Nephron progenitor cell (in vitro differentiated cells): ENCODE results near the gene C9.

Experiments
- DNase-seq: peaks from one replicate; pipeline ENCODE4 v3.0.0; 2021
- H3K27ac Mint-ChIP-seq: 2 replicates; pipeline ENCODE4 v1.8.0; 2021; ENCODE audit warnings: mild to moderate bottlenecking, moderate library complexity, mixed read lengths
- H3K27me3 Mint-ChIP-seq: 2 replicates; pipeline ENCODE4 v1.8.0; 2021; ENCODE audit warnings: mild to moderate bottlenecking, low read depth, mixed read lengths; ENCODE audit not compliant: poor library complexity
- H3K36me3 Mint-ChIP-seq: 2 replicates; pipeline ENCODE4 v1.8.0; 2021; ENCODE audit warnings: low read depth, mixed read lengths
- H3K4me1 Mint-ChIP-seq: 2 replicates; pipeline ENCODE4 v1.8.0; 2021; ENCODE audit warnings: mixed read lengths
- H3K4me3 Mint-ChIP-seq: 2 replicates; pipeline ENCODE4 v1.8.0; 2021; ENCODE audit warnings: mild to moderate bottlenecking, moderate library complexity, mixed read lengths
- H3K9me3 Mint-ChIP-seq: 2 replicates; pipeline ENCODE4 v1.8.0; 2021; ENCODE audit warnings: mild to moderate bottlenecking, moderate library complexity, mixed read lengths
- CTCF ChIP-seq: fragments of 200-600 bp; sonication (generic); IDR thresholded peaks from 2 replicates; pipeline ENCODE4 v1.5.0; 2021; ENCODE audit warnings: antibody characterized with exemption

The C9 gene

GRCh38 chr5:39370555-39371366, 6.5 kb upstream of the C9 start:
- Mint-ChIP-seq H3K36me3 (peaks cover 28% of the 10 kb centered on the region), H3K4me1 (no peaks in the 10 kb centered on the region), H3K27ac (no peak overlapping the region), H3K4me3 (no peak overlapping the region), H3K9me3 (no peaks in the 10 kb centered on the region), H3K27me3 (no peaks in the 10 kb centered on the region)
- TF ChIP-seq CTCF, result no peak
- DNase-seq, result no peak

GRCh38 chr5:39369123-39369815, 5.0 kb upstream of the C9 start:
- no peak for TF ChIP-seq CTCF
- no peak for DNase-seq
- Mint-ChIP-seq H3K9me3 (no peaks in the 10 kb centered on the region), H3K4me3 (no peak overlapping the region), H3K4me1 (no peaks in the 10 kb centered on the region), H3K36me3 (peaks cover 24% of the 10 kb centered on the region), H3K27ac (no peak overlapping the region), H3K27me3 (no peaks in the 10 kb centered on the region)

GRCh38 chr5:39368116-39368515, 3.8 kb upstream of the C9 start:
- no peak for DNase-seq
- Mint-ChIP-seq H3K27ac (no peak overlapping the region), H3K27me3 (no peaks in the 10 kb centered on the region), H3K36me3 (peaks cover 13% of the 10 kb centered on the region), H3K9me3 (no peaks in the 10 kb centered on the region), H3K4me3 (no peak overlapping the region), H3K4me1 (no peaks in the 10 kb centered on the region)
- TF ChIP-seq CTCF, result no peak

GRCh38 chr5:39367711-39368110, 3.4 kb upstream of the C9 start:
- Mint-ChIP-seq H3K36me3 (peaks cover 9% of the 10 kb centered on the region), H3K27me3 (no peaks in the 10 kb centered on the region), H3K4me3 (no peak overlapping the region), H3K4me1 (no peaks in the 10 kb centered on the region), H3K9me3 (no peaks in the 10 kb centered on the region), H3K27ac (no peak overlapping the region)
- no peak for TF ChIP-seq CTCF
- no peak for DNase-seq

GRCh38 chr5:39363217-39363616, 1.1 kb downstream of the C9 start:
- no peak overlapping the region for H3K4me3 Mint-ChIP-seq
- no peak for TF ChIP-seq CTCF
- no peaks in the 10 kb centered on the region for H3K36me3 Mint-ChIP-seq
- no peak overlapping the region for H3K27ac Mint-ChIP-seq
- DNase-seq, result no peak
- H3K4me1 Mint-ChIP-seq, result no peaks in the 10 kb centered on the region
- H3K9me3 Mint-ChIP-seq, result peaks cover 4% of the 10 kb centered on the region
- no peaks in the 10 kb centered on the region for H3K27me3 Mint-ChIP-seq
